Naive thymus-derived CD4-positive, alpha-beta T cell (primary cell): ENCODE data around the gene CENPI. TPM values are rescaled to one million over a fixed set of nuclear protein-coding genes. Genes with fewer than 3 reads are reported as not detected.

ENCODE experiments used
- ATAC-seq: fragments of 150-1000 bp; cut with Tn5 transposase; 2 replicates; pipeline ENCODE4 v1.10.0; 2021; ENCODE audit warnings: mild to moderate bottlenecking, moderate library complexity
- CTCF ChIA-PET: fragments of 350-600 bp; sonication (Branson Sonifier 250); formaldehyde crosslinking; loops from one replicate; lab custom pipeline; 2021; ENCODE audit warnings: antibody characterized with exemption; lab: Charles Lee
- POLR2A ChIA-PET: fragments of 350-600 bp; sonication (Branson Sonifier 250); formaldehyde crosslinking; loops from one replicate; lab custom pipeline; 2021; ENCODE audit warnings: antibody characterized with exemption, inconsistent platforms; lab: Charles Lee
- DNase-seq, 9 donors: peaks; one replicate each; pipeline versions ENCODE4 v3.0.0 to v3.0.0-alpha.2; 2020 to 2022; ENCODE audit warnings: mixed read lengths in 1 of 9
- H3K27ac ChIP-seq: one replicate; pipeline ENCODE4 v1.7.0; 2013; ENCODE audit warnings: mild to moderate bottlenecking, low read depth, low read length, moderate library complexity
- H3K27me3 ChIP-seq, 2 donors: one replicate each; pipeline ENCODE4 v1.7.0; 2013; ENCODE audit warnings: low read length in 2 of 2, mild to moderate bottlenecking in 2 of 2, moderate library complexity in 2 of 2; ENCODE audit not compliant: control insufficient read depth in 2 of 2, insufficient read depth in 2 of 2
- H3K36me3 ChIP-seq, 3 experiments: 1 replicate in 2 of 3; 2 replicates in 1 of 3; pipeline ENCODE4 v1.7.0; 2013; ENCODE audit warnings: low read length in 3 of 3, mild to moderate bottlenecking in 3 of 3, moderate library complexity in 1 of 3; ENCODE audit not compliant: insufficient read depth in 3 of 3, control insufficient read depth in 2 of 3
- H3K4me1 ChIP-seq, 2 donors: one replicate each; pipeline ENCODE4 v1.7.0; 2013; ENCODE audit warnings: low read length in 2 of 2, mild to moderate bottlenecking in 2 of 2, moderate library complexity in 1 of 2; ENCODE audit not compliant: control insufficient read depth in 2 of 2, insufficient read depth in 2 of 2
- H3K4me3 ChIP-seq: 2 replicates; pipeline ENCODE4 v1.7.0; 2013; ENCODE audit warnings: mild to moderate bottlenecking, low read length
- H3K9me3 ChIP-seq, 3 experiments: 1 replicate in 2 of 3; 2 replicates in 1 of 3; pipeline ENCODE4 v1.7.0; 2013; ENCODE audit warnings: low read length in 3 of 3; ENCODE audit not compliant: control insufficient read depth in 2 of 3
- H3K27ac Mint-ChIP-seq, 9 donors: one replicate each; pipeline ENCODE4 v1.8.0; 2020 to 2022; ENCODE audit warnings: mixed read lengths in 9 of 9, mild to moderate bottlenecking in 8 of 9, moderate library complexity in 5 of 9, inconsistent platforms in 2 of 9
- H3K27me3 Mint-ChIP-seq, 5 donors: one replicate each; pipeline ENCODE4 v1.8.0; 2021 to 2022; ENCODE audit warnings: mixed read lengths in 5 of 5, mild to moderate bottlenecking in 1 of 5
- H3K36me3 Mint-ChIP-seq, 5 donors: one replicate each; pipeline ENCODE4 v1.8.0; 2020 to 2022; ENCODE audit warnings: mixed read lengths in 5 of 5, mild to moderate bottlenecking in 3 of 5, inconsistent platforms in 1 of 5
- H3K4me1 Mint-ChIP-seq, 7 donors: one replicate each; pipeline ENCODE4 v1.8.0; 2020 to 2022; ENCODE audit warnings: mixed read lengths in 7 of 7, mild to moderate bottlenecking in 3 of 7, inconsistent platforms in 1 of 7
- H3K4me3 Mint-ChIP-seq, 10 donors: one replicate each; pipeline ENCODE4 v1.8.0; 2020 to 2022; ENCODE audit warnings: mild to moderate bottlenecking in 10 of 10, mixed read lengths in 10 of 10, moderate library complexity in 6 of 10, inconsistent platforms in 2 of 10
- H3K9me3 Mint-ChIP-seq, 11 donors: one replicate each; pipeline ENCODE4 v1.8.0; 2020 to 2022; ENCODE audit warnings: mixed read lengths in 11 of 11, mild to moderate bottlenecking in 4 of 11, inconsistent platforms in 1 of 11, moderate library complexity in 1 of 11
- intact Hi-C, 2 donors: fragments of 100-400 bp; cut with micrococcal nuclease; formaldehyde crosslinking; loops; one replicate each; pipeline ENCODE4 v1.15.1; 2023
- polyA plus RNA-seq, 2 donors: library from polyadenylated mRNA; unstranded; fragments of 300-500 nt; fragmentation: Illumina TruSeq; gene quantifications; one replicate each; pipeline ENCODE4 v1.2.3, GENCODE V29; 2021
- total RNA-seq, 6 experiments: library from RNA in 5 of 6; stranded (reverse) in 5 of 6; gene quantifications; 1 replicate in 5 of 6; 2 replicates in 1 of 6; pipeline ENCODE4 v1.2.3 and lab custom pipeline; 2021 to 2026

Gene CENPI
- total and polyA plus RNA-seq, 7 experiments from 2014 or later: 0.14 to 18.4 (median 0.77) TPM; not detected in 1

DNA sequence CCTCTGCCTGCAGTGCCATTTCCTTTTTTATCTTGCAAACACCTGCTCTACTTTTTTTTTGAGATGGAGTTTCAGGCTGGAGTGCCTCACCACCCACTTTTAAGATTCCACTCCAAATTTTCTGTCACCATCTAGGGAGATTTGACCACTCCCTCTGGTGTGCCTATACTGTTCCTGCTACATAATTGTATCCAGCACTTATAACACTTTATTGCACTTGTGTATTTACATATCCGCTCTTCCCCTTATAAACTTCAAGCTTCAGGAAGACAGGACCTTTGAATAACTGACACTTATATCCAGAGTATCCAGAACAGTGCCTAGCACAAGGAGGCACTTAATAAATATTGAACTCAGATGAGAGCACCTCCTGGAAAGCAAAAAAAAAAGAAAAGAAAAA, 6.2 kb upstream of the CENPI start:
- intact Hi-C loops: loop anchor here in 1 of 2 donors (10.0 kb wide), 1 partner anchor 523 kb away; the partner anchor contains the start of gene ARMCX6
- Mint-ChIP-seq H3K4me3 (no peak overlapping the region), H3K27ac (no peak overlapping the region), H3K9me3 (no peaks in the 10 kb centered on the region), H3K4me1 (peaks cover 0 to 2% (median 0%) of the 10 kb centered on the region in 7 donors), H3K27me3 (no peaks in the 10 kb centered on the region), H3K36me3 (no peaks in the 10 kb centered on the region)
- H3K36me3 ChIP-seq: no peaks in the 10 kb centered on the region
- H3K27ac ChIP-seq: no peak overlapping the region
- no peak for DNase-seq
- ChIA-PET POLR2A (no interaction called here), CTCF (no interaction called here)
- H3K4me3 ChIP-seq: no peak overlapping the region
- no peaks in the 10 kb centered on the region for H3K9me3 ChIP-seq
- H3K4me1 ChIP-seq: no peaks in the 10 kb centered on the region
- no peak for ATAC-seq
- no peaks in the 10 kb centered on the region for H3K27me3 ChIP-seq

DNA sequence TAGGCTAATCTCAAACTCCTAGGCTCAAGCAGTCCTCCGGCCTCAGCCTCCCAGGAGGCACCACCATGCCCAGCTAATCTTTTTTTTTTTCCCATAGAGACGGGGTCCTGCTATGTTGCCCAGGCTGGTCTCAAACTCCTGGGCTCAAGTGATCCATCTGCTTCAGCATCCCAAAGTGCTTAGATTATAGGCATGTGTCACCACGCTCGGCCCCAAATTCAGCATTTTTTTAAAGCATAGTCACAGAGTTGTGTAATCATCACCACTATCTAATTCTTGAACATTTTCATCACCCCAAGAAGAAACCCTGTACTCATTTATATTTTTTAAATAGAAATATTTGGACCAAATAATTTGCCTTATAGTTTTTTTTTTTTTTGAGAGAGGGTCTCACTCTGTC, 10.3 kb downstream of the CENPI start:
- Mint-ChIP-seq H3K27me3 (no peaks in the 10 kb centered on the region), H3K9me3 (no peaks in the 10 kb centered on the region), H3K27ac (no peak overlapping the region), H3K4me1 (peaks cover 0 to 2% (median 0%) of the 10 kb centered on the region in 7 donors), H3K36me3 (peaks cover 0 to 6% (median 0%) of the 10 kb centered on the region in 5 donors), H3K4me3 (no peak overlapping the region)
- ATAC-seq: no peak
- Histone ChIP-seq H3K4me1 (no peaks in the 10 kb centered on the region), H3K27ac (no peak overlapping the region), H3K36me3 (no peaks in the 10 kb centered on the region), H3K4me3 (no peak overlapping the region), H3K9me3 (no peaks in the 10 kb centered on the region), H3K27me3 (no peaks in the 10 kb centered on the region)
- no peak for DNase-seq
- intact Hi-C loops: no loop called here
- ChIA-PET POLR2A (no interaction called here), CTCF (no interaction called here)

GRCh38 chrX:101117701-101118100, 19.7 kb downstream of the CENPI start:
- Histone ChIP-seq H3K36me3 (no peaks in the 10 kb centered on the region), H3K4me3 (no peak overlapping the region), H3K27ac (no peak overlapping the region), H3K9me3 (no peaks in the 10 kb centered on the region), H3K27me3 (no peaks in the 10 kb centered on the region), H3K4me1 (no peaks in the 10 kb centered on the region)
- ChIA-PET POLR2A (no interaction called here), CTCF (no interaction called here)
- no peaks in the 10 kb centered on the region for H3K4me1 Mint-ChIP-seq
- H3K4me3 Mint-ChIP-seq: no peak overlapping the region
- H3K36me3 Mint-ChIP-seq: peaks cover 0 to 17% (median 0%) of the 10 kb centered on the region in 5 donors
- H3K9me3 Mint-ChIP-seq: no peaks in the 10 kb centered on the region
- intact Hi-C loops: no loop called here
- no peak for DNase-seq
- no peak for ATAC-seq
- no peaks in the 10 kb centered on the region for H3K27me3 Mint-ChIP-seq
- no peak overlapping the region for H3K27ac Mint-ChIP-seq

DNA sequence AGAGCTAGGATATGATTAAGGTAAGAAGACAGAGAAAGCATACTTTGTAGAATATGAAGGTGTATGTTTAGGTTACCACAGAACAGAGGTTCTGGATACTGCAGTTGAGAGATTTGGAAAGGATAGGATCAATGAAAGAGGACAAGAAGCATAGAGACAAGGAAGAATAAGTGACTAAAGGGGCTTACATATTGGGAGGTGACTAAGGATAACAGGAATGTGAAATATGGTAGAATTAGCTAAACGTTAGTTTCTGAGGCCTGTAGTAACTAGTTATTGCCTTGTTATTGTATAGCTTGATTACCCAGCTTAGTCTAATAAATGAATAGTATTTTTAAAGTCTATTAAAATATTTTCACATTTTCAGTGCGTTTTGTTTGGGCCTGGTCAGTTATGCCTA, 38.2 kb downstream of the CENPI start:
- DNase-seq (no peak), ATAC-seq (no peak)
- no peaks in the 10 kb centered on the region for H3K4me1 ChIP-seq
- no peaks in the 10 kb centered on the region for H3K36me3 ChIP-seq
- no peaks in the 10 kb centered on the region for H3K9me3 ChIP-seq
- H3K9me3 Mint-ChIP-seq: peaks cover 0 to 2% (median 0%) of the 10 kb centered on the region in 11 donors
- no peaks in the 10 kb centered on the region for H3K27me3 ChIP-seq
- H3K4me3 Mint-ChIP-seq: no peak overlapping the region
- H3K27me3 Mint-ChIP-seq: no peaks in the 10 kb centered on the region
- H3K27ac ChIP-seq: no peak overlapping the region
- no peaks in the 10 kb centered on the region for H3K4me1 Mint-ChIP-seq
- H3K27ac Mint-ChIP-seq: no peak overlapping the region
- H3K36me3 Mint-ChIP-seq: peaks cover 0 to 25% (median 6%) of the 10 kb centered on the region in 5 donors
- intact Hi-C loops: no loop called here
- ChIA-PET POLR2A (no interaction called here), CTCF (no interaction called here)
- H3K4me3 ChIP-seq: no peak overlapping the region

Other genes with a start within 250 kb of the CENPI start
- not detected for gene NOX1, start 223.8 kb upstream of the CENPI start, total RNA-seq
- under 1 TPM in 1 of 2 donors, not detected in 1; 0.12 TPM for gene NOX1, start 223.8 kb upstream of the CENPI start, polyA plus RNA-seq
- gene XKRX, start 169.3 kb upstream of the CENPI start, total RNA-seq: 1 to 10 TPM in 4 of 5 experiments, under 1 TPM in 1; 0.10 to 3.4 (median 1.5) TPM
- gene XKRX, start 169.3 kb upstream of the CENPI start, polyA plus RNA-seq: 1 to 10 TPM in 1 of 2 donors, under 1 TPM in 1; 0.09 to 2.1 TPM
- gene ARL13A, start 128.5 kb upstream of the CENPI start, total RNA-seq: not detected
- not detected for gene ARL13A, start 128.5 kb upstream of the CENPI start, polyA plus RNA-seq
- 10 to 100 TPM; 25.5 to 51.1 (median 41.4) TPM for gene TRMT2B, start 46.1 kb upstream of the CENPI start, total RNA-seq
- 10 to 100 TPM; 43.5 to 55.1 TPM for gene TRMT2B, start 46.1 kb upstream of the CENPI start, polyA plus RNA-seq
- not detected for gene TMEM35A, start 19.3 kb upstream of the CENPI start, total RNA-seq
- gene TMEM35A, start 19.3 kb upstream of the CENPI start, polyA plus RNA-seq: under 1 TPM in 1 of 2 donors, not detected in 1; 0.15 TPM
- under 1 TPM in 2 of 5 experiments, not detected in 3; 0.08 to 0.58 TPM for gene DRP2, start 121.6 kb downstream of the CENPI start, total RNA-seq
- not detected for gene DRP2, start 121.6 kb downstream of the CENPI start, polyA plus RNA-seq
- under 1 TPM in 1 of 5 experiments, not detected in 4; 0.15 TPM for gene TAF7L, start 193.1 kb downstream of the CENPI start, total RNA-seq
- gene TAF7L, start 193.1 kb downstream of the CENPI start, polyA plus RNA-seq: not detected